ENCODE data around the gene NFYA. TPM values are rescaled to one million over a fixed set of nuclear protein-coding genes. Genes with fewer than 3 reads are reported as not detected.

The NFYA gene
- total RNA-seq = 10 to 100 TPM in 1 of 2 donors, 1 to 10 TPM in 1; 9.2 to 20.6 TPM

- DNase-seq (ENCODE audit: low spot score) (peak; percentile 97), ATAC-seq (ENCODE audit: insufficient number of reproducible peaks, low FRiP score, low read depth) (no peak)
- no peak for TF ChIP-seq CTCF (IDR thresholded peaks at IDR 0.05)
- Histone ChIP-seq H3K4me1 (ENCODE audit: control insufficient read depth in 1 of 2, low read depth in 2 of 2) (peaks cover 15 to 36% of the 10 kb centered on the region in 2 donors), H3K27me3 (replicated peaks; ENCODE audit: insufficient read depth) (no peaks in the 10 kb centered on the region), H3K36me3 (no peaks in the 10 kb centered on the region), H3K27ac (peak within 1 kb of the TSS; percentile 97 to 98), H3K4me3 (peak within 1 kb of the TSS; percentile 83), H3K9me3 (no peaks in the 10 kb centered on the region)
These were observed at the start of gene NFYA for GRCh38 chr6:41072836-41073202. NFYA (plus strand) TSS chr6:41072974; CDS start chr6:41079090, 6,116 bp downstream.

GRCh38 chr6:41023114-41023513, 49.7 kb upstream of the NFYA start:
- ATAC-seq (ENCODE audit: insufficient number of reproducible peaks, low FRiP score, low read depth) (no peak), DNase-seq (ENCODE audit: low spot score) (no peak)
- Histone ChIP-seq H3K4me1 (ENCODE audit: control insufficient read depth in 1 of 2, low read depth in 2 of 2) (peaks cover 0 to 8% of the 10 kb centered on the region in 2 donors), H3K27me3 (replicated peaks; ENCODE audit: insufficient read depth) (no peaks in the 10 kb centered on the region), H3K4me3 (no peak overlapping the region), H3K27ac (no peak overlapping the region), H3K36me3 (no peaks in the 10 kb centered on the region), H3K9me3 (no peaks in the 10 kb centered on the region)
- TF ChIP-seq CTCF (IDR thresholded peaks at IDR 0.05) = no peak

- H3K4me3 ChIP-seq = no peak overlapping the region
- no peaks in the 10 kb centered on the region for H3K27me3 ChIP-seq (replicated peaks; ENCODE audit: insufficient read depth)
- ATAC-seq (ENCODE audit: insufficient number of reproducible peaks, low FRiP score, low read depth) (no peak), DNase-seq (ENCODE audit: low spot score) (no peak)
- peaks cover 0 to 17% of the 10 kb centered on the region in 2 donors for H3K4me1 ChIP-seq (ENCODE audit: control insufficient read depth in 1 of 2, low read depth in 2 of 2)
- TF ChIP-seq CTCF (IDR thresholded peaks at IDR 0.05) = no peak
- no peaks in the 10 kb centered on the region for H3K36me3 ChIP-seq
- H3K9me3 ChIP-seq = no peaks in the 10 kb centered on the region
- H3K27ac ChIP-seq = no peak overlapping the region
These were observed 46.7 kb upstream of the NFYA start for GRCh38 chr6:41025966-41026530.

- H3K4me3 ChIP-seq = peak overlapping the region; percentile 69
- TF ChIP-seq CTCF (IDR thresholded peaks at IDR 0.05) = no peak
These were observed 45.5 kb upstream of the NFYA start for GRCh38 chr6:41027241-41027640.

GRCh38 chr6:41027799-41028560, 44.8 kb upstream of the NFYA start:
- no peaks in the 10 kb centered on the region for H3K9me3 ChIP-seq
- H3K4me3 ChIP-seq = peak overlapping the region; percentile 69
- ATAC-seq (ENCODE audit: insufficient number of reproducible peaks, low FRiP score, low read depth) = peak; percentile 73
- no peaks in the 10 kb centered on the region for H3K27me3 ChIP-seq (replicated peaks; ENCODE audit: insufficient read depth)
- peak overlapping the region; percentile 16 to 53 for H3K27ac ChIP-seq
- no peaks in the 10 kb centered on the region for H3K36me3 ChIP-seq
- peak; percentile 99 for TF ChIP-seq CTCF (IDR thresholded peaks at IDR 0.05)
- peaks cover 0 to 17% of the 10 kb centered on the region in 2 donors for H3K4me1 ChIP-seq (ENCODE audit: control insufficient read depth in 1 of 2, low read depth in 2 of 2)
- peak; percentile 47 for DNase-seq (ENCODE audit: low spot score)

More at GRCh38 chr6:41027241-41027640, 45.5 kb upstream of the NFYA start:
- Histone ChIP-seq H3K27ac (no peak overlapping the region), H3K36me3 (no peaks in the 10 kb centered on the region), H3K4me1 (ENCODE audit: control insufficient read depth in 1 of 2, low read depth in 2 of 2) (peaks cover 0 to 17% of the 10 kb centered on the region in 2 donors), H3K27me3 (replicated peaks; ENCODE audit: insufficient read depth) (no peaks in the 10 kb centered on the region), H3K9me3 (no peaks in the 10 kb centered on the region)
- ATAC-seq (ENCODE audit: insufficient number of reproducible peaks, low FRiP score, low read depth) (no peak), DNase-seq (ENCODE audit: low spot score) (no peak)

All from thoracic aorta (tissue), 2 donors.